Esophagus (tissue), 2 donors: ENCODE data around the gene AOPEP. TPM values are rescaled to one million over a fixed set of nuclear protein-coding genes. Genes with fewer than 3 reads are reported as not detected.
A peak's percentile ranks its signal among the peaks of the same experiment; 100 is the strongest.

ENCODE experiments used
- H3K27ac ChIP-seq, 2 donors: one replicate each; pipeline ENCODE4 v1.5.1; 2013; ENCODE audit warnings: low read depth in 2 of 2, mild to moderate bottlenecking in 2 of 2, inconsistent platforms in 1 of 2, low read length in 1 of 2, moderate library complexity in 1 of 2
- H3K27me3 ChIP-seq, 2 donors: one replicate each; pipeline ENCODE4 v1.6.1; 2013; ENCODE audit warnings: low read length in 2 of 2, control low read depth in 1 of 2, mild to moderate bottlenecking in 1 of 2; ENCODE audit not compliant: insufficient read depth in 2 of 2, control insufficient read depth in 1 of 2
- H3K36me3 ChIP-seq, 2 donors: one replicate each; pipeline ENCODE4 v1.6.1; 2013; ENCODE audit warnings: low read length in 1 of 2; ENCODE audit not compliant: control insufficient read depth in 2 of 2, insufficient read depth in 2 of 2
- H3K4me1 ChIP-seq, 2 donors: one replicate each; pipeline ENCODE4 v1.6.1; 2013; ENCODE audit warnings: low read length in 1 of 2; ENCODE audit not compliant: control insufficient read depth in 2 of 2, insufficient read depth in 2 of 2
- H3K4me3 ChIP-seq, 2 donors: one replicate each; pipeline ENCODE4 v1.5.1; 2013; ENCODE audit warnings: low read length in 2 of 2, mild to moderate bottlenecking in 2 of 2, low read depth in 1 of 2, moderate library complexity in 1 of 2
- H3K9me3 ChIP-seq, 2 donors: one replicate each; pipeline ENCODE4 v1.6.1; 2013; ENCODE audit warnings: mild to moderate bottlenecking in 2 of 2, low read depth in 1 of 2, low read length in 1 of 2, moderate library complexity in 1 of 2; ENCODE audit not compliant: control insufficient read depth in 2 of 2, insufficient read depth in 1 of 2
- WGBS, 2 donors: extraction: QIAGEN DNeasy Blood & Tissue Kit; methylation state at CpG; one replicate each; pipeline ENCODE4 v1.1.7; 2013; 5-methylcytosine and 5-hydroxymethylcytosine counted together
- polyA plus RNA-seq, 2 donors: library from polyadenylated mRNA; stranded (reverse); fragments of 200-250 nt; gene quantifications; one replicate each; pipeline ENCODE4 v1.2.3, GENCODE V29; 2013
- donor health status: healthy with polysubstance abuse.
- donor health status: Bipolar disorder and iron deficiency.

Gene AOPEP
- polyA plus RNA-seq, 2 donors = 99.6 to 111 TPM

- Histone ChIP-seq H3K4me3 (no peak overlapping the region), H3K36me3 (no peaks in the 10 kb centered on the region), H3K27me3 (no peaks in the 10 kb centered on the region), H3K4me1 (no peaks in the 10 kb centered on the region), H3K27ac (no peak overlapping the region), H3K9me3 (no peaks in the 10 kb centered on the region)
- 77 to 83% methylated on average over 4 of the region's 4 CpGs for WGBS, 2 donors
Observed at GRCh38 chr9:94714494-94714893, 12.0 kb upstream of the AOPEP start.

DNA sequence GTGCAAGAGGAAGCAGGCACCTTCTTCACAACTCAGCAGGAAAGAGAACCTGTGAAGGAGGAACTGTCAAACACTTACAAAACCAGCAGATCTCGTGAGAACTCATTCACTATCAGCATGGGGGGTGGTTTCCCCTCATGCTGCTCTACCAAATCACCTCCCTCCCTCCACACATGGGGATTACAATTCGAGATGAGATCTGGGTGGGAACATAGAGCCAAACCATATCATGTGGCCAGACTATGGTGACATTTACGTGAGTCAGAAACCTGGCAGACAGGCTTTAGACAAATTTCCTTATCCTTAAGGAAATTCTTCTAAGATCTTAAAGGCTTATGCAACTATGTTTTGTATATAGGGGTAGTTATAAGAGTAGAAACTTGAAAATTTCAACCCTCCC is 8.7 kb upstream of the AOPEP start:
- H3K27ac ChIP-seq = no peak overlapping the region
- H3K9me3 ChIP-seq = no peaks in the 10 kb centered on the region
- H3K4me3 ChIP-seq = no peak overlapping the region
- H3K4me1 ChIP-seq = no peaks in the 10 kb centered on the region
- H3K36me3 ChIP-seq = no peaks in the 10 kb centered on the region
- H3K27me3 ChIP-seq = no peaks in the 10 kb centered on the region
- WGBS, 2 donors = 44 to 47% methylated on average over 3 of the region's 3 CpGs

GRCh38 chr9:94718936-94719335 is 7.6 kb upstream of the AOPEP start:
- peak overlapping the region in 1 of 2 donors; percentile 29 for H3K27ac ChIP-seq
- H3K27me3 ChIP-seq = no peaks in the 10 kb centered on the region
- H3K4me1 ChIP-seq = no peaks in the 10 kb centered on the region
- H3K4me3 ChIP-seq = no peak overlapping the region
- H3K9me3 ChIP-seq = no peaks in the 10 kb centered on the region
- 95 to 97% methylated on average over 1 of the region's 1 CpG for WGBS, 2 donors
- H3K36me3 ChIP-seq = no peaks in the 10 kb centered on the region

- 66 to 79% methylated on average over 4 of the region's 4 CpGs for WGBS, 2 donors
- no peaks in the 10 kb centered on the region for H3K9me3 ChIP-seq
Observed at GRCh38 chr9:94719878-94720277, 6.6 kb upstream of the AOPEP start.

DNA sequence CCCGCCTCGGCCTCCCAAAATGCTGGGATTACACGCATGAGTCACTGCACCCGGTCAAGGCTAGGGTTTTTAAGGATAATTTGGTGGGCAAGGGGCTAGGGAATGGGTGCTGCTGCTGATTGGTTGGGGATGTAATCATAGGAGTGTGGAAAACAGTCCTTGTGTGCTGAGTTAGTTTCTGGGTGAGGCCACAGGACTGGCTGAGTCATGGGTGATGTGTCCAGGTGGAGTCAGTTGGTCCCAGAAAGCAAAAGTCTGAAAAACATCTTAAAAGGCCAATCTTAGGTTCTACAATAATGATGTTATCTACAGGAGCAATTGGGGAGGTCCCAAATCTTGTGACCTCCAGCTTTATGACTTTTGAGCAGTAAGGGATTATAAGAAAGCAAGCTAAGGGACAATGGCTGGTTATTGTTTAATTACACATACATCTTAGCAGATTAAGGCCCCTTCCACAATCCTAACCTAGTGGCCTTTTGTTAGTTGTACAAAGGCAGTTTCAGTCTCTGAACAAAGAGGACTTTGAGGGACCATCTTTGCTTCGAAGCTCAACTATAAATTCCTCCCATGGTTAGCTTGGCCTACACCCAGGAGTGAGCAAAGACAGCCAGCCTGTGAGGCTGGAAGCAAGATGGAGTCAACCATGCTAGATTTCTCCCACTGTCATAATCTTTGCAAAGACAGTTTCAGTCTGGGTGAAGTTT is 5.5 kb upstream of the AOPEP start:
- no peaks in the 10 kb centered on the region for H3K4me1 ChIP-seq
- 90 to 92% methylated on average over 5 of the region's 5 CpGs for WGBS, 2 donors
- no peaks in the 10 kb centered on the region for H3K9me3 ChIP-seq
- no peaks in the 10 kb centered on the region for H3K36me3 ChIP-seq
- H3K27me3 ChIP-seq = no peaks in the 10 kb centered on the region
- no peak overlapping the region for H3K4me3 ChIP-seq
- peak overlapping the region; percentile 9 to 50 for H3K27ac ChIP-seq

More at GRCh38 chr9:94719878-94720277, 6.6 kb upstream of the AOPEP start:
- H3K36me3 ChIP-seq = no peaks in the 10 kb centered on the region
- H3K4me3 ChIP-seq = no peak overlapping the region
- H3K27me3 ChIP-seq = no peaks in the 10 kb centered on the region
- no peak overlapping the region for H3K27ac ChIP-seq
- no peaks in the 10 kb centered on the region for H3K4me1 ChIP-seq

DNA sequence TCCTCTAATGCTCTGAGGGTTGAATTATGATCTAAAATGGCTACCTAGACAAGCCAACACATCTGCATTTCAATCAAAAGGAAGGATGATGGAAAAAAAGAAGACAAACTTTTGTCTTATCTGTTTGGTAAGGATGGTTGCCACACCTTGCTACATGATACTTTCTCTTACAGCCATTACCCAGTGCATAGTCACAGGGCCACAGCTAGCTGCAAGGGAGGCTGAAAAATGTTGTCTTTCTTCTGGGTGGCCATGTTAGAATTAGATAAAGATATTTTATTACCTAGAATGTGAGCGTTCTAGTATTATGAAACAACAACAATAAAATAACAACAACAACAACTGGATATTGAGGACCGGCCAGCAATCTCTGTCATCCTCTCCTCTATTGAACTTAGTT is 4.7 kb upstream of the AOPEP start:
- H3K36me3 ChIP-seq = no peaks in the 10 kb centered on the region
- no peaks in the 10 kb centered on the region for H3K9me3 ChIP-seq
- H3K4me1 ChIP-seq = no peaks in the 10 kb centered on the region
- no peak overlapping the region for H3K4me3 ChIP-seq
- H3K27ac ChIP-seq = peak overlapping the region in 1 of 2 donors; percentile 50
- WGBS, 2 donors = 93 to 99% methylated on average over 2 of the region's 2 CpGs
- H3K27me3 ChIP-seq = no peaks in the 10 kb centered on the region

- 90 to 95% methylated on average over 3 of the region's 3 CpGs for WGBS, 2 donors
- H3K9me3 ChIP-seq = no peaks in the 10 kb centered on the region
Observed at GRCh38 chr9:94725293-94725692, 1.2 kb upstream of the AOPEP start.

GRCh38 chr9:94728719-94729118 is 2.2 kb downstream of the AOPEP start:
- no peaks in the 10 kb centered on the region for H3K27me3 ChIP-seq
- no peaks in the 10 kb centered on the region for H3K9me3 ChIP-seq
- H3K27ac ChIP-seq = no peak overlapping the region
- H3K4me1 ChIP-seq = no peaks in the 10 kb centered on the region
- H3K4me3 ChIP-seq = no peak overlapping the region
- H3K36me3 ChIP-seq = no peaks in the 10 kb centered on the region
- WGBS, 2 donors = 73 to 75% methylated on average over 6 of the region's 6 CpGs

More at GRCh38 chr9:94725293-94725692, 1.2 kb upstream of the AOPEP start:
- Histone ChIP-seq H3K4me3 (no peak overlapping the region), H3K36me3 (no peaks in the 10 kb centered on the region), H3K27me3 (no peaks in the 10 kb centered on the region), H3K27ac (no peak overlapping the region), H3K4me1 (no peaks in the 10 kb centered on the region)

DNA sequence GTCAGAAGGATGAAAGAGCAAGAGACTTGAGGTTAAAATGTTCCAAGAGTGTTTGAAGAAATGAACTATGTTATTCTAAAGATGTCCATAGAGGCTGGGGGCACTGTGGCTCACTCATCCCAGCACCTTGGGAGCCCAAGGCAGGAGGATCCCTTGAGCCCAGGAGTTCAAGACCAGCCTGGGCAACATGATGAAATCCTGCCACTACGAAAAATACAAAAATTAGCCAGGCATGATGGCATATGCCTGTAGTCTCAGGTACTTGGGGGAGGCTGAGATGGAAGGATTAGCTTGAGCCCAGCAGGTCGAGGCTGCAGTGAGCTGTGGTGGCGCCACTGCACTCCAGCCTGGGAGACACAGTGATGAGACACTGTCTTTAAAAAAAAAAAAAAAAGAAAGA is 2.7 kb downstream of the AOPEP start:
- Histone ChIP-seq H3K9me3 (no peaks in the 10 kb centered on the region), H3K27ac (no peak overlapping the region), H3K4me1 (no peaks in the 10 kb centered on the region), H3K27me3 (no peaks in the 10 kb centered on the region), H3K36me3 (no peaks in the 10 kb centered on the region), H3K4me3 (no peak overlapping the region)
- WGBS, 2 donors = 89 to 91% methylated on average over 3 of the region's 3 CpGs

- Histone ChIP-seq H3K27me3 (no peaks in the 10 kb centered on the region), H3K4me3 (no peak overlapping the region), H3K9me3 (no peaks in the 10 kb centered on the region), H3K36me3 (no peaks in the 10 kb centered on the region), H3K27ac (no peak overlapping the region), H3K4me1 (no peaks in the 10 kb centered on the region)
- 65 to 71% methylated on average over 4 of the region's 4 CpGs for WGBS, 2 donors
Observed at GRCh38 chr9:94734054-94734754, 7.7 kb downstream of the AOPEP start.
